Epithelial cell of esophagus (primary cell): Measurements from ENCODE around the gene B4GALT6.

Source experiments
- DNase-seq: peaks from one replicate; pipeline ENCODE4 v3.0.0; 2010; ENCODE audit warnings: low read depth
- H3K4me3 ChIP-seq: 2 replicates; pipeline ENCODE4 v1.5.1; 2011; ENCODE audit warnings: mild to moderate bottlenecking, low read length, control low read depth
- TF ChIP-seq, protein P1 (sequence below): IDR thresholded peaks from 2 replicates; pipeline ENCODE4 v1.5.1; 2011; ENCODE audit warnings: low read depth, mild to moderate bottlenecking, low read length, control low read depth, inconsistent platforms; ENCODE audit not compliant: insufficient read depth; ENCODE audit errors: missing control alignments

Gene B4GALT6

DNA sequence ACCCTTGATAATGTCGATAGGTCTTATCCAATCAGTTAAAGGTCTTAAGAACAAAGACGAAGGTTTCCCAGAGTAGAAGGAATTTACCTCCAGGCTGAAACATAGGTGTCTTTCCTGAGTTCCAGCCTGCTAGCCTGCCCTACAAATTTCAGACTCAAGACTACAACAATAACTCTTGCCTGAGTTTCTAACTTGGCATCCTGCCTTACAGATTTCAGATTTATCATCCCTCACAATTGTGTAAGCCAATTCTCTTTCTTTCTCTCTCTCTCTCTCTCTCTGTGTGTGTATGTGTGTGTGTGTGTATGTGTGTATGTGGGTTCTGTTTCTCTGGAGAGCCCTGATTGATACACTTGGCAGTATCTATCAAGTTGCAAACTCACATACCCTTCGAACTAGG, 37.2 kb upstream of the B4GALT6 start:
- peak; percentile 10 for DNase-seq
- TF ChIP-seq, protein P1, sequence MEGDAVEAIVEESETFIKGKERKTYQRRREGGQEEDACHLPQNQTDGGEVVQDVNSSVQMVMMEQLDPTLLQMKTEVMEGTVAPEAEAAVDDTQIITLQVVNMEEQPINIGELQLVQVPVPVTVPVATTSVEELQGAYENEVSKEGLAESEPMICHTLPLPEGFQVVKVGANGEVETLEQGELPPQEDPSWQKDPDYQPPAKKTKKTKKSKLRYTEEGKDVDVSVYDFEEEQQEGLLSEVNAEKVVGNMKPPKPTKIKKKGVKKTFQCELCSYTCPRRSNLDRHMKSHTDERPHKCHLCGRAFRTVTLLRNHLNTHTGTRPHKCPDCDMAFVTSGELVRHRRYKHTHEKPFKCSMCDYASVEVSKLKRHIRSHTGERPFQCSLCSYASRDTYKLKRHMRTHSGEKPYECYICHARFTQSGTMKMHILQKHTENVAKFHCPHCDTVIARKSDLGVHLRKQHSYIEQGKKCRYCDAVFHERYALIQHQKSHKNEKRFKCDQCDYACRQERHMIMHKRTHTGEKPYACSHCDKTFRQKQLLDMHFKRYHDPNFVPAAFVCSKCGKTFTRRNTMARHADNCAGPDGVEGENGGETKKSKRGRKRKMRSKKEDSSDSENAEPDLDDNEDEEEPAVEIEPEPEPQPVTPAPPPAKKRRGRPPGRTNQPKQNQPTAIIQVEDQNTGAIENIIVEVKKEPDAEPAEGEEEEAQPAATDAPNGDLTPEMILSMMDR: no peak
- H3K4me3 ChIP-seq: no peak overlapping the region

DNA sequence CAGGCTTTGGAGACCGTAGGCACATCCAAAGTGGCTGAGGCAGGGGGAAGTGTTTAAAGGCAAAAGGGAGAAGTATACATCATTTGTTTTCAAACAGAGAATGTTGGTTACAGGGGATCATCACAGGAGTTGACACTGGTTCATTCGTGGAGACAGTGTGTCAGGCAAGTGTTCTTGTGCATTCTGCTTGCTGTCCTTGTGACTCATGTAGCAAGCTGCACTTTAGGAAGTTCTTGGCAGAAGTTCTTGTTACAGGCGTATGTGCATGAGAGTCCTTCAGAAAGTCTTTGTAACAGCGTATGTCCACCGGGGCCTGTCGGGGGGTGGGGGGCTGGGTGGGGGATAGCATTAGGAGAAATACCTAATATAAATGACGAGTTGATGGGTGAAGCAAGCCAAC, 36.5 kb upstream of the B4GALT6 start:
- H3K4me3 ChIP-seq: no peak overlapping the region
- DNase-seq: peak; percentile 42
- TF ChIP-seq, protein P1: no peak

GRCh38 chr18:31719363-31720006, 35.1 kb upstream of the B4GALT6 start:
- no peak overlapping the region for H3K4me3 ChIP-seq
- DNase-seq: no peak
- TF ChIP-seq, protein P1: no peak

GRCh38 chr18:31718386-31718785, 34.0 kb upstream of the B4GALT6 start:
- DNase-seq: no peak
- TF ChIP-seq, protein P1: no peak
- H3K4me3 ChIP-seq: no peak overlapping the region

GRCh38 chr18:31716362-31716761, 32.0 kb upstream of the B4GALT6 start:
- H3K4me3 ChIP-seq: no peak overlapping the region
- DNase-seq: no peak
- TF ChIP-seq, protein P1: no peak

DNA sequence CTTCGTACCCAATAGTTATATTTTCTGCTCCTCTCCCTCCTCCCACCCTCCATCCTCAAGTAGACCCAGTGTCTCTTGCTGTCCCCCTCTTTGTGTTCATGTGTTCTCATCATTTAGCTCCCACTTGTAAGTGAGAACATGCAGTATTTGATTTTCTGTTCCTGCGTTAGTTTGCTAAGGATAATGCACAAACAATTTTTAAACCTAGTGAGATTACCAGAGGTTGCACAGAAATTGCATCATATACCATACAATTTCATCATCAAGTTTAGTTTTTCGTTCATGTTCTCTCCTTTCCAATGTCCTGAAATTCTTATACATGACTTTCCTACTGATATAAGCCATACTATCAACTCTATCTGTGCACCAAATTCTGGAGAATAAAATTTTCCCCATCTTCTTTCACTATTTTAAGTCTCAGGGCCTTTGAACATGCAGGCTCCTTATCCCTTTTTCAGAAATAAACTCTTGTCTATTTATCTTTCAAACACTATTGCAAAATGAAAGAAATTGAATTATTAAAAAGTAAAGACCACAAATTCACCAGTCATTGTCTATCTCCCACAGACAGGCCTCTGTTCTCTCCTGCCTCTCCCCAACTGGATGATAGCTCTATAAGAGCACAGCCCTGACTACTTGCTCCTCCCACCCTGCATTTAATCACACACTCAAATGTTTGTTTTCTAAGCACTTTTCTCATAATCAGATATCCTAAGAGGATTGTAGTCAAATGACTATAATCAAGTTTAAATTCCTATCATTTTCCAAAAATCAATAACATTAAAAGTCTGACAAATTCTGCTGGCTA, 27.2 kb upstream of the B4GALT6 start:
- TF ChIP-seq, protein P1: no peak
- no peak for DNase-seq
- no peak overlapping the region for H3K4me3 ChIP-seq

DNA sequence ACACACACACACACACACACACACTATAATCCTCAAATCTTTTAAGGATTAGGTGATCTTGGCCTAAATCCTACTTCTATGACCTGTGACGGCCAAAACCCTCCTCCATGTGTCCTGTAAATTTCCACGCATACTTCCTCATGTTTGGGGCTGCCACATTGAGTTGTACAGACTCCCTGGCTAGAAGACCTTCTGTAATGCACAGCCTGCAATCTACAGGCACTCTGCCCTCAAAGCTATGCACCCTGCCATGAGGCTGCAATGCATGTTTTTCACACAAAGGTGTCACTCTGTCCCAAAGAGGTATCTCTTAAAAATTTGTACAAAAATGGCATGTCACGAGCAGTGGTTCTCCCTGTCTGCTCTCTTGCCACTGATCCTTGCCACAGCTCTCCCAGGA, 26.4 kb upstream of the B4GALT6 start:
- TF ChIP-seq, protein P1: no peak
- H3K4me3 ChIP-seq: no peak overlapping the region
- no peak for DNase-seq
